ENCODE results near the gene PKN1. TPM values are rescaled to one million over a fixed set of nuclear protein-coding genes. Genes with fewer than 3 reads are reported as not detected.
A peak's percentile ranks its signal among the peaks of the same experiment; 100 is the strongest.

The PKN1 gene
- total and polyA plus RNA-seq, 9 of the 15 experiments (the other 6 are each of a cell fraction or from before 2014, with no cell fraction given) = 0.30 to 228 (median 77.5) TPM

DNA sequence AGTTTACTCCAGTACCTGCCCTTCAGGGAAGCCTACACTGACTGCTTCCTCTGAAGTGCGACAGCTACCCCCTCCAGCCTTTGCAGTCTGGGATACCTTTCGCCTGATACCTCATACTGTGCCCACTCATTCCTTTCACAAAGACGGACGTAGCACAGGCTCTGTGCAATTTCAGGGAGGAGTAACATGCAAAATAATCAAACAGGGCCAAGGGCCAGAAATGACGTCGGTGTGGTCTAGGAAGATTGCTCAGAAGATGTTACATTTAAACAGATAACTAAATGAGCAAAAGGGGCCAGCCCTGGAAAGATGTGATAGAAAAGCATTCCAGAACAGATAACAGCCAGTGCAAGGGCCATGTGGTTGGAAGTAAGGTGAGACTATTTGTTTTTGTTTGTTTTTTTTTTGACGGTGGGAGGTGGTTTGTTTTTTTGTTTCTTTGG, 7.4 kb upstream of the PKN1 start (continued):
- TF ChIP-seq, protein P1, sequence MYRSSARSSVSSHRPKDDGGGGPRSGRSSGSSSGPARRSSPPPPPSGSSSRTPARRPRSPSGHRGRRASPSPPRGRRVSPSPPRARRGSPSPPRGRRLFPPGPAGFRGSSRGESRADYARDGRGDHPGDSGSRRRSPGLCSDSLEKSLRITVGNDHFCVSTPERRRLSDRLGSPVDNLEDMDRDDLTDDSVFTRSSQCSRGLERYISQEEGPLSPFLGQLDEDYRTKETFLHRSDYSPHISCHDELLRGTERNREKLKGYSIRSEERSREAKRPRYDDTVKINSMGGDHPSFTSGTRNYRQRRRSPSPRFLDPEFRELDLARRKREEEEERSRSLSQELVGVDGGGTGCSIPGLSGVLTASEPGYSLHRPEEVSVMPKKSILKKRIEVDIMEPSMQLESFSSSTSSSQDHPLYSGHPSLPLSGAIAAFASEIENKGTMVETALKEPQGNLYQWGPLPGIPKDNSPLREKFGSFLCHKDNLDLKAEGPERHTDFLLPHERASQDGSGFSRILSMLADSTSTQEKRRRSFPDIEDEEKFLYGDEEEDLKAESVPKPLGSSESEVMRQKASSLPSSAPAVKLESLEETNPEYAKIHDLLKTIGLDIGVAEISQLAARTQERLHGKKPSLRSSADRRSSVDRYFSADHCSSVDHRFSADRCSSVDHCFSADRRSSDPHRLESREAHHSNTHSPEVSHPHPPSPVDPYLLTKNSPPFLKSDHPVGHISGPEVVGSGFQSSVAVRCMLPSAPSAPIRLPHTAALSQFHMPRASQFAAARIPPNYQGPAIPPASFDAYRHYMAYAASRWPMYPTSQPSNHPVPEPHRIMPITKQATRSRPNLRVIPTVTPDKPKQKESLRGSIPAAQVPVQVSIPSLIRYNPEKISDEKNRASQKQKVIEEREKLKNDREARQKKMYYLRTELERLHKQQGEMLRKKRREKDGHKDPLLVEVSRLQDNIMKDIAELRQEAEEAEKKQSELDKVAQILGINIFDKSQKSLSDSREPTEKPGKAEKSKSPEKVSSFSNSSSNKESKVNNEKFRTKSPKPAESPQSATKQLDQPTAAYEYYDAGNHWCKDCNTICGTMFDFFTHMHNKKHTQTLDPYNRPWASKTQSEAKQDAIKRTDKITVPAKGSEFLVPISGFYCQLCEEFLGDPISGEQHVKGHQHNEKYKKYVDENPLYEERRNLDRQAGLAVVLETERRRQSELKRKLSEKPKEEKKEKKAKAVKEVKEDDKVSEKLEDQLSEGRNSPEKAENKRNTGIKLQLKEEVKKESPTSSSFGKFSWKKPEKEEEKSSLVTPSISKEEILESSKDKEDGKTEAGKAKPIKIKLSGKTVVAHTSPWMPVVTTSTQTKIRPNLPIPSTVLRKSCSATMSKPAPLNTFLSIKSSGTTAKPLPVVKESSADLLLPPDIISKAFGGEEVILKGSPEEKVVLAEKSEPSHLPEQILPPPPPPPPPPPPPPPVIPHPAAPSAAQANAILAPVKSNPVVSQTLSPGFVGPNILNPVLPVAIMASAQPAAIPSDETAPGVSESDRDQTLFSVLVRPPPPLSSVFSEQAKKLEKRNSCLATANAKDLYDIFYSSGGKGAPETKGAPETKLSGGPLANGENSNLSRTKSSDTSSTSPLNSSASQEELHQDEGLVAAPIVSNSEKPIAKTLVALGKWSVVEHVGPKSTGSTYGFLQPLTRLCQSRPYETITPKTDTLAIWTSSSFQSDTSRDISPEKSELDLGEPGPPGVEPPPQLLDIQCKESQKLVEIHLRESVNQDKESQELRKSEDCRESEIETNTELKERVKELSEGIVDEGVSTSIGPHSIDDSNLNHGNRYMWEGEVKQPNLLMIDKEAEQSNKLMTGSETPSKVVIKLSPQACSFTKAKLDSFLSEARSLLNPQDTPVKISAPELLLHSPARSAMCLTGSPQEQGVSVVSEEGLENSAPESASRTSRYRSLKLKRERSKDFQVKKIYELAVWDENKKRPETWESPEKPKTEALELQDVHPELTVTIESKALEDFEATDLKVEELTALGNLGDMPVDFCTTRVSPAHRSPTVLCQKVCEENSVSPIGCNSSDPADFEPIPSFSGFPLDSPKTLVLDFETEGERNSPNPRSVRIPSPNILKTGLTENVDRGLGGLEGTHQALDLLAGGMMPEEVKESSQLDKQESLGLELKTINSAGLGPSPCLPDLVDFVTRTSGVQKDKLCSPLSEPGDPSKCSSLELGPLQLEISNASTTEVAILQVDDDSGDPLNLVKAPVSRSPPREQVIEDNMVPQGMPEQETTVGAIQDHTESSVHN (IDR thresholded peaks at IDR 0.05; ENCODE audit: borderline replicate concordance in 1 of 2, low read depth in 1 of 2) = no peak
- peak; percentile 38; the same call in 1 of the 2 replicates for TF ChIP-seq L3MBTL2 (IDR thresholded peaks at IDR 0.05)
- no peak for TF ChIP-seq ZNF239 (CRISPR knock-in tag; IDR thresholded peaks at IDR 0.05)
- TF ChIP-seq BRD9 (IDR thresholded peaks at IDR 0.05; ENCODE audit: low read depth, partially characterized antibody) = no peak
- peak; percentile 80 for TF ChIP-seq ARID1B (IDR thresholded peaks at IDR 0.05)
- no peak for TF ChIP-seq SUPT5H (IDR thresholded peaks at IDR 0.05)
- peak; percentile 73; the same call in 1 of the 2 replicates for TF ChIP-seq HDAC2 (IDR thresholded peaks at IDR 0.05)
- peak; percentile 55; the same call in 1 of the 2 replicates for TF ChIP-seq FOSL1 (tag; conservative IDR thresholded peaks at IDR 0.05)
- peak; percentile 56; the same call in 1 of the 2 replicates for TF ChIP-seq CREB1 (IDR thresholded peaks at IDR 0.05)
- TF ChIP-seq CREB1 (CRISPR knock-in tag; IDR thresholded peaks at IDR 0.05) = peak; percentile 40; the same call in 1 of the 2 replicates
- TF ChIP-seq POLR3A (IDR thresholded peaks at IDR 0.05; ENCODE audit: borderline replicate concordance, extremely low read depth, insufficient read depth, insufficient read length) = no peak
- TF ChIP-seq CBX2 (IDR thresholded peaks at IDR 0.05; ENCODE audit: insufficient read depth, low read length, poor library complexity, severe bottlenecking) = no peak
- no peak for TF ChIP-seq BHLHE40 (IDR thresholded peaks at IDR 0.05; ENCODE audit: low read length)
- TF ChIP-seq SAFB (IDR thresholded peaks at IDR 0.05; ENCODE audit: borderline replicate concordance, low read depth, low read length) = no peak
- peak; percentile 45 for TF ChIP-seq RBBP5 (IDR thresholded peaks at IDR 0.05; ENCODE audit: borderline replicate concordance, insufficient read depth, low read length, poor library complexity, severe bottlenecking)
- TF ChIP-seq, protein P2, sequence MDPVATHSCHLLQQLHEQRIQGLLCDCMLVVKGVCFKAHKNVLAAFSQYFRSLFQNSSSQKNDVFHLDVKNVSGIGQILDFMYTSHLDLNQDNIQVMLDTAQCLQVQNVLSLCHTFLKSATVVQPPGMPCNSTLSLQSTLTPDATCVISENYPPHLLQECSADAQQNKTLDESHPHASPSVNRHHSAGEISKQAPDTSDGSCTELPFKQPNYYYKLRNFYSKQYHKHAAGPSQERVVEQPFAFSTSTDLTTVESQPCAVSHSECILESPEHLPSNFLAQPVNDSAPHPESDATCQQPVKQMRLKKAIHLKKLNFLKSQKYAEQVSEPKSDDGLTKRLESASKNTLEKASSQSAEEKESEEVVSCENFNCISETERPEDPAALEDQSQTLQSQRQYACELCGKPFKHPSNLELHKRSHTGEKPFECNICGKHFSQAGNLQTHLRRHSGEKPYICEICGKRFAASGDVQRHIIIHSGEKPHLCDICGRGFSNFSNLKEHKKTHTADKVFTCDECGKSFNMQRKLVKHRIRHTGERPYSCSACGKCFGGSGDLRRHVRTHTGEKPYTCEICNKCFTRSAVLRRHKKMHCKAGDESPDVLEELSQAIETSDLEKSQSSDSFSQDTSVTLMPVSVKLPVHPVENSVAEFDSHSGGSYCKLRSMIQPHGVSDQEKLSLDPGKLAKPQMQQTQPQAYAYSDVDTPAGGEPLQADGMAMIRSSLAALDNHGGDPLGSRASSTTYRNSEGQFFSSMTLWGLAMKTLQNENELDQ (CRISPR knock-in tag; IDR thresholded peaks at IDR 0.05; ENCODE audit: borderline replicate concordance) = no peak
- TF ChIP-seq ZNF354B (CRISPR knock-in tag; IDR thresholded peaks at IDR 0.05) = no peak
- TF ChIP-seq ESRRB (CRISPR knock-in tag; IDR thresholded peaks at IDR 0.05; ENCODE audit: borderline replicate concordance) = no peak
